Measurements from ENCODE around the gene GNG14. TPM values are rescaled to one million over a fixed set of nuclear protein-coding genes. Genes with fewer than 3 reads are reported as not detected.

GNG14 gene
- total and polyA plus RNA-seq, 2 of the 13 experiments (the other 11 are each of a cell fraction or from before 2014, with no cell fraction given), result not detected

DNA sequence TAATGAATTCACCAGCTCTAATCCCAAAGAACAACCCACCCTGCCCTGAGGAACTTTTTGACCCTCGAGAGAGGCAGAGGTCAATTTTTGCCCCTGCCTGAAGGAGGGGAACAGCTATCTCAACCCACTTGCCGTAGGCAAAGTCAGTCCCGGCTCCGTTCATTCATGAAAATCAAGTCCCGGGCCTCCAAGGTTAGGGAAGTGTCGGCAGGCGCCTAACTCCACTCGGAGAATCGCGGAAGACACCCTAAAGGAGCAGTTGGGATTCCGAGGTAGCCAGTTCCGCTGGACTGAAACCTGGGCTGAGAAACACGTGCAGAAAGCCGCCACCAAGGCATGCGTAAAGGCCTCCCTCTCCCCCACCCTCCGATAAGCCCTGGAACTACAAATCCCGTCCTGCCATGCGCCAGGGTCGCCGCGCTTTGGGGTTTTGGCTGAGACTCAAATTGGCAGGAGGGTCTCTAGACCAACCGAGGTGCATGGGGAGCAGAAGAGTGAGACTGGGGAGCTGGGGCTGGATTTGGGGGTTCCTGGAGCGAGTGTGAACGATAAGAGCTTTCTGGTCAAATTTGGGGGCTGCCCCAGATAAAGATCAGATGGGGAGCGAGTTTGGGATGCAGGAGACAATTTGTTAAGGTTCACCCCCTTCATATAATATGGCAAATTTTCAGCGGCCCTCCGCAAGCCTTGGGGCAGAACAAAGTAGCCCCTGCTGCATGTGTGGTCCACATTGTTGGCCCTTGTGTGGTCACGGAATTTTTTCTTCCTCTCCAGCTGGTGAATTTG, 36.0 kb downstream of the GNG14 start, which contains the start of gene TNPO2 (continued):
- TF ChIP-seq MTF2 (CRISPR knock-in tag; IDR thresholded peaks at IDR 0.05; ENCODE audit: borderline replicate concordance) (no peak), MLLT10 (CRISPR knock-in tag; IDR thresholded peaks at IDR 0.05) (no peak), DMAP1 (CRISPR knock-in tag; IDR thresholded peaks at IDR 0.05) (peak; percentile 85), ZMYM2 (CRISPR knock-in tag; IDR thresholded peaks at IDR 0.05) (0 out of 2 replicates have a peak, but pooled peaks have one; percentile 30), ZNF792 (CRISPR knock-in tag; IDR thresholded peaks at IDR 0.05) (peak; percentile 77), ZNF747 (CRISPR knock-in tag; IDR thresholded peaks at IDR 0.05; ENCODE audit: borderline replicate concordance) (peak; percentile 44; the same call in 1 of the 2 replicates), ZNF282 (IDR thresholded peaks at IDR 0.05; ENCODE audit: partially characterized antibody) (no peak), REPIN1 (CRISPR knock-in tag; IDR thresholded peaks at IDR 0.05; ENCODE audit: borderline replicate concordance, low read depth) (no peak), CBX5 (CRISPR knock-in tag; IDR thresholded peaks at IDR 0.05; ENCODE audit: borderline replicate concordance) (no peak), NFRKB (IDR thresholded peaks at IDR 0.05) (no peak), ZNF225 (CRISPR knock-in tag; IDR thresholded peaks at IDR 0.05) (no peak), FLYWCH1 (CRISPR knock-in tag; IDR thresholded peaks at IDR 0.05) (no peak), ZBTB38 (CRISPR knock-in tag; IDR thresholded peaks at IDR 0.05) (no peak), MTF1 (CRISPR knock-in tag; IDR thresholded peaks at IDR 0.05) (no peak), ZNF607 (CRISPR knock-in tag; IDR thresholded peaks at IDR 0.05; ENCODE audit: borderline replicate concordance) (peak; percentile 35; the same call in 1 of the 2 replicates), ZNF878 (CRISPR knock-in tag; IDR thresholded peaks at IDR 0.05) (no peak)
- TF ChIP-seq, protein P1, sequence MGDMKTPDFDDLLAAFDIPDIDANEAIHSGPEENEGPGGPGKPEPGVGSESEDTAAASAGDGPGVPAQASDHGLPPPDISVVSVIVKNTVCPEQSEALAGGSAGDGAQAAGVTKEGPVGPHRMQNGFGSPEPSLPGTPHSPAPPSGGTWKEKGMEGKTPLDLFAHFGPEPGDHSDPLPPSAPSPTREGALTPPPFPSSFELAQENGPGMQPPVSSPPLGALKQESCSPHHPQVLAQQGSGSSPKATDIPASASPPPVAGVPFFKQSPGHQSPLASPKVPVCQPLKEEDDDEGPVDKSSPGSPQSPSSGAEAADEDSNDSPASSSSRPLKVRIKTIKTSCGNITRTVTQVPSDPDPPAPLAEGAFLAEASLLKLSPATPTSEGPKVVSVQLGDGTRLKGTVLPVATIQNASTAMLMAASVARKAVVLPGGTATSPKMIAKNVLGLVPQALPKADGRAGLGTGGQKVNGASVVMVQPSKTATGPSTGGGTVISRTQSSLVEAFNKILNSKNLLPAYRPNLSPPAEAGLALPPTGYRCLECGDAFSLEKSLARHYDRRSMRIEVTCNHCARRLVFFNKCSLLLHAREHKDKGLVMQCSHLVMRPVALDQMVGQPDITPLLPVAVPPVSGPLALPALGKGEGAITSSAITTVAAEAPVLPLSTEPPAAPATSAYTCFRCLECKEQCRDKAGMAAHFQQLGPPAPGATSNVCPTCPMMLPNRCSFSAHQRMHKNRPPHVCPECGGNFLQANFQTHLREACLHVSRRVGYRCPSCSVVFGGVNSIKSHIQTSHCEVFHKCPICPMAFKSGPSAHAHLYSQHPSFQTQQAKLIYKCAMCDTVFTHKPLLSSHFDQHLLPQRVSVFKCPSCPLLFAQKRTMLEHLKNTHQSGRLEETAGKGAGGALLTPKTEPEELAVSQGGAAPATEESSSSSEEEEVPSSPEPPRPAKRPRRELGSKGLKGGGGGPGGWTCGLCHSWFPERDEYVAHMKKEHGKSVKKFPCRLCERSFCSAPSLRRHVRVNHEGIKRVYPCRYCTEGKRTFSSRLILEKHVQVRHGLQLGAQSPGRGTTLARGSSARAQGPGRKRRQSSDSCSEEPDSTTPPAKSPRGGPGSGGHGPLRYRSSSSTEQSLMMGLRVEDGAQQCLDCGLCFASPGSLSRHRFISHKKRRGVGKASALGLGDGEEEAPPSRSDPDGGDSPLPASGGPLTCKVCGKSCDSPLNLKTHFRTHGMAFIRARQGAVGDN (CRISPR knock-in tag; IDR thresholded peaks at IDR 0.05), result peak; percentile 85
- TF ChIP-seq, protein P2, sequence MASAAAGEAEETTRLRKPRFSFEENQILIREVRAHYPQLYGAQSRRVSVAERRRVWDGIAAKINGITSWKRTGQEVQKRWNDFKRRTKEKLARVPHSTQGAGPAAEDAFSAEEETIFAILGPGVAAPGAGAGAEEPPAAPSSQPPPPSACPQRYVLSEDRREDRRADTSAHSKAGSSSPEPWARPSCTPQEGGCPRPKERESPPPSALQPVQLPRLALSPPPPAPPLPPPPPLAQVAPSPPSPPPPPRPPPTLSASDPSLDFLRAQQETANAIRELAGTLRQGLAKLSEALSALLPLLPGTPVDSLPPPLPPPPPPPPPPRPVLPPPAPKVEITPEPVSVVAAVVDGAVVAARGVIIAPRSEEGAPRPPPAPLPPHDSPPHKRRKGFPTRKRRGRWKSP (CRISPR knock-in tag; IDR thresholded peaks at IDR 0.05), result no peak; the same call in 1 of the 2 replicates
- TF ChIP-seq, protein P3, sequence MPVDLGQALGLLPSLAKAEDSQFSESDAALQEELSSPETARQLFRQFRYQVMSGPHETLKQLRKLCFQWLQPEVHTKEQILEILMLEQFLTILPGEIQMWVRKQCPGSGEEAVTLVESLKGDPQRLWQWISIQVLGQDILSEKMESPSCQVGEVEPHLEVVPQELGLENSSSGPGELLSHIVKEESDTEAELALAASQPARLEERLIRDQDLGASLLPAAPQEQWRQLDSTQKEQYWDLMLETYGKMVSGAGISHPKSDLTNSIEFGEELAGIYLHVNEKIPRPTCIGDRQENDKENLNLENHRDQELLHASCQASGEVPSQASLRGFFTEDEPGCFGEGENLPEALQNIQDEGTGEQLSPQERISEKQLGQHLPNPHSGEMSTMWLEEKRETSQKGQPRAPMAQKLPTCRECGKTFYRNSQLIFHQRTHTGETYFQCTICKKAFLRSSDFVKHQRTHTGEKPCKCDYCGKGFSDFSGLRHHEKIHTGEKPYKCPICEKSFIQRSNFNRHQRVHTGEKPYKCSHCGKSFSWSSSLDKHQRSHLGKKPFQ (CRISPR knock-in tag; IDR thresholded peaks at IDR 0.05; ENCODE audit: insufficient replicate concordance), result no peak
- TF ChIP-seq, protein P4, sequence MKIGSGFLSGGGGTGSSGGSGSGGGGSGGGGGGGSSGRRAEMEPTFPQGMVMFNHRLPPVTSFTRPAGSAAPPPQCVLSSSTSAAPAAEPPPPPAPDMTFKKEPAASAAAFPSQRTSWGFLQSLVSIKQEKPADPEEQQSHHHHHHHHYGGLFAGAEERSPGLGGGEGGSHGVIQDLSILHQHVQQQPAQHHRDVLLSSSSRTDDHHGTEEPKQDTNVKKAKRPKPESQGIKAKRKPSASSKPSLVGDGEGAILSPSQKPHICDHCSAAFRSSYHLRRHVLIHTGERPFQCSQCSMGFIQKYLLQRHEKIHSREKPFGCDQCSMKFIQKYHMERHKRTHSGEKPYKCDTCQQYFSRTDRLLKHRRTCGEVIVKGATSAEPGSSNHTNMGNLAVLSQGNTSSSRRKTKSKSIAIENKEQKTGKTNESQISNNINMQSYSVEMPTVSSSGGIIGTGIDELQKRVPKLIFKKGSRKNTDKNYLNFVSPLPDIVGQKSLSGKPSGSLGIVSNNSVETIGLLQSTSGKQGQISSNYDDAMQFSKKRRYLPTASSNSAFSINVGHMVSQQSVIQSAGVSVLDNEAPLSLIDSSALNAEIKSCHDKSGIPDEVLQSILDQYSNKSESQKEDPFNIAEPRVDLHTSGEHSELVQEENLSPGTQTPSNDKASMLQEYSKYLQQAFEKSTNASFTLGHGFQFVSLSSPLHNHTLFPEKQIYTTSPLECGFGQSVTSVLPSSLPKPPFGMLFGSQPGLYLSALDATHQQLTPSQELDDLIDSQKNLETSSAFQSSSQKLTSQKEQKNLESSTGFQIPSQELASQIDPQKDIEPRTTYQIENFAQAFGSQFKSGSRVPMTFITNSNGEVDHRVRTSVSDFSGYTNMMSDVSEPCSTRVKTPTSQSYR (CRISPR knock-in tag; IDR thresholded peaks at IDR 0.05; ENCODE audit: borderline replicate concordance), result peak; percentile 16; the same call in 1 of the 2 replicates
